Neural progenitor cell (in vitro differentiated cells): Measurements from ENCODE around the gene TSPAN32. TPM values are rescaled to one million over a fixed set of nuclear protein-coding genes. Genes with fewer than 3 reads are reported as not detected.
A peak's percentile ranks its signal among the peaks of the same experiment; 100 is the strongest.

Experiments used
- DNase-seq: peaks from one replicate; pipeline ENCODE4 v3.0.0-alpha.2; 2016; ENCODE audit warnings: low spot score
- H2AFZ ChIP-seq: fragments of 200-600 bp; sonication (generic); replicated peaks from 2 replicates; pipeline ENCODE4 v1.6.1; 2016; ENCODE audit warnings: antibody characterized with exemption
- H3F3A ChIP-seq: fragments of 200-600 bp; sonication (generic); 2 replicates; pipeline ENCODE4 v1.6.1; 2016; ENCODE audit warnings: antibody characterized with exemption, low read depth
- H3K27ac ChIP-seq: fragments of 200-600 bp; sonication (generic); 2 replicates; pipeline ENCODE4 v1.5.1; 2016; ENCODE audit warnings: mild to moderate bottlenecking
- H3K27me3 ChIP-seq: fragments of 200-600 bp; sonication (generic); 2 replicates; pipeline ENCODE4 v1.6.1; 2016; ENCODE audit warnings: mild to moderate bottlenecking, moderate library complexity
- H3K36me3 ChIP-seq: fragments of 200-600 bp; sonication (generic); 2 replicates; pipeline ENCODE4 v1.5.1; 2016
- H3K4me1 ChIP-seq: fragments of 200-600 bp; sonication (generic); 2 replicates; pipeline ENCODE4 v1.6.1; 2016; ENCODE audit warnings: mixed run types
- H3K4me2 ChIP-seq: fragments of 200-600 bp; sonication (generic); 2 replicates; pipeline ENCODE4 v1.6.1; 2016
- H3K4me3 ChIP-seq: fragments of 200-600 bp; sonication (generic); 2 replicates; pipeline ENCODE4 v1.5.1; 2016
- H3K79me2 ChIP-seq: fragments of 200-600 bp; sonication (generic); 2 replicates; pipeline ENCODE4 v1.6.1; 2016; ENCODE audit warnings: low read depth
- H3K9ac ChIP-seq: fragments of 200-600 bp; sonication (generic); 2 replicates; pipeline ENCODE4 v1.6.1; 2016
- H3K9me3 ChIP-seq: fragments of 200-600 bp; sonication (generic); 2 replicates; pipeline ENCODE4 v1.5.1; 2016; ENCODE audit warnings: low read depth
- H4K20me1 ChIP-seq: fragments of 200-600 bp; sonication (generic); 2 replicates; pipeline ENCODE4 v1.6.1; 2016; ENCODE audit warnings: low read depth
- H3K27ac Mint-ChIP-seq: 3 replicates; pipeline ENCODE4 v1.8.0; 2021; ENCODE audit warnings: mixed read lengths
- H3K27me3 Mint-ChIP-seq: 2 replicates; pipeline ENCODE4 v1.8.0; 2022; ENCODE audit warnings: low read depth, mild to moderate bottlenecking, inconsistent platforms, moderate library complexity, mixed read lengths; ENCODE audit not compliant: insufficient read depth
- H3K36me3 Mint-ChIP-seq: 3 replicates; pipeline ENCODE4 v1.8.0; 2021; ENCODE audit warnings: mixed read lengths
- H3K4me1 Mint-ChIP-seq: 3 replicates; pipeline ENCODE4 v1.8.0; 2021; ENCODE audit warnings: mixed read lengths
- H3K4me3 Mint-ChIP-seq: 3 replicates; pipeline ENCODE4 v1.8.0; 2021; ENCODE audit warnings: mild to moderate bottlenecking, moderate library complexity, mixed read lengths
- H3K9me3 Mint-ChIP-seq: 3 replicates; pipeline ENCODE4 v1.8.0; 2020; ENCODE audit warnings: mixed read lengths
- EZH2 ChIP-seq: fragments of 200-600 bp; sonication (generic); IDR thresholded peaks from 2 replicates; pipeline ENCODE4 v1.6.1; 2017; ENCODE audit warnings: antibody characterized with exemption, mild to moderate bottlenecking, moderate library complexity
- EZH2phosphoT487 ChIP-seq: fragments of 200-600 bp; sonication (generic); IDR thresholded peaks from 2 replicates; pipeline ENCODE4 v1.6.1; 2017; ENCODE audit warnings: antibody characterized with exemption
- total RNA-seq: library from RNA; depleted of rRNA; stranded (reverse); fragments of >200 nt; gene quantifications from 2 replicates; pipeline ENCODE4 v1.2.3, GENCODE V29; 2015; ENCODE audit warnings: low replicate concordance
- TF ChIP-seq, protein P1 (sequence below): fragments of 200-600 bp; sonication (generic); IDR thresholded peaks from 2 replicates; pipeline ENCODE4 v1.5.1; 2017; ENCODE audit warnings: antibody characterized with exemption, mild to moderate bottlenecking

Gene TSPAN32
- total RNA-seq, 1 donor from 2014 or later, result not detected

DNA sequence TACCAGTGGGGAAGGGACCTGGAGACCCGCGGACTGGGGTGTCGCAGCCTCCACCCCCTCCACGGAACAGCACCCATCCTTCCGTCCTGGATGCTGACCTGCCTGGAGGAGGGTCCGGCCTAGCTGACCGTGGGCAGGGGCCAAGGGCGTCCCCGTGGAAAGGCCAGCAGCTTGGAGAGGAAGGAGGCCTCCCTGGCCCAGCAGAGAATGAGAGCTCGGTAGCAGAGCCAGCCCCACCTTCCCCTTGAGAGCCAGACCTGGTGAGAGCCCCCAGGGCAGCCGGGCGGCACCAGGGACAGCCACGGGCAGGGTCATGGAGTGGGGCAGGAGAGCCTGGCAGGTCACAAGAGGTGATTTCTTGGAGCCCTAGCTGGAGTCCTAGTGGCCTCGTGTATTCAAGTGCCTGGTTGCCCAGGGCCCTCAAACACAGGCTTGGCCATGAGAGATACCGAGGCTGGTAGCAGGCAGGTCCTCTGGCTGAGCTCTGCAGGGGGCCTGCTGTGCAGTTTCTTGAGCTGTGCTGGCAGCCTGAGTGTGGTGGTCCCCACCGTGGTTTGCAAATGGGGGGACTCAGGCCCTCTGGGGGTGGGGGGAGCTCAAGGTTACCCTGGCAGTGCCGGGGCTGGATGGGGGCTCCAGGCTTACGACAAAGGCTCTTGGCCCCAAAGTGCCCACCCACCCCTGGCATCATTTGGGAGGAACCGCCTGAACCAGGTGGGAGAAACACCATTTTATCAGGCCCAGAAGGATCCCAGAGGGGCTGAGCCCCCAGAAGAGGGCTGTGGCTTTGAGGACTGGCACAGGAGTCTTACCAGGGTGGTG lies 7.6 kb downstream of the TSPAN32 start:
- Histone ChIP-seq H3K79me2 (no peaks in the 10 kb centered on the region), H4K20me1 (no peaks in the 10 kb centered on the region), H3K27me3 (no peaks in the 10 kb centered on the region), H3K4me3 (no peak overlapping the region), H3K27ac (no peak overlapping the region), H3K4me1 (no peaks in the 10 kb centered on the region), H3F3A (no peaks in the 10 kb centered on the region), H3K4me2 (no peak overlapping the region), H3K9ac (no peak overlapping the region), H3K9me3 (no peaks in the 10 kb centered on the region), H3K36me3 (no peaks in the 10 kb centered on the region), H2AFZ (no peak overlapping the region)
- no peaks in the 10 kb centered on the region for H3K36me3 Mint-ChIP-seq
- H3K27me3 Mint-ChIP-seq, result peaks cover 7% of the 10 kb centered on the region
- no peak overlapping the region for H3K4me3 Mint-ChIP-seq
- no peak overlapping the region for H3K27ac Mint-ChIP-seq
- DNase-seq, result no peak
- H3K9me3 Mint-ChIP-seq, result no peaks in the 10 kb centered on the region
- TF ChIP-seq EZH2 (no peak), EZH2phosphoT487 (no peak)
- peaks cover 11% of the 10 kb centered on the region for H3K4me1 Mint-ChIP-seq

DNA sequence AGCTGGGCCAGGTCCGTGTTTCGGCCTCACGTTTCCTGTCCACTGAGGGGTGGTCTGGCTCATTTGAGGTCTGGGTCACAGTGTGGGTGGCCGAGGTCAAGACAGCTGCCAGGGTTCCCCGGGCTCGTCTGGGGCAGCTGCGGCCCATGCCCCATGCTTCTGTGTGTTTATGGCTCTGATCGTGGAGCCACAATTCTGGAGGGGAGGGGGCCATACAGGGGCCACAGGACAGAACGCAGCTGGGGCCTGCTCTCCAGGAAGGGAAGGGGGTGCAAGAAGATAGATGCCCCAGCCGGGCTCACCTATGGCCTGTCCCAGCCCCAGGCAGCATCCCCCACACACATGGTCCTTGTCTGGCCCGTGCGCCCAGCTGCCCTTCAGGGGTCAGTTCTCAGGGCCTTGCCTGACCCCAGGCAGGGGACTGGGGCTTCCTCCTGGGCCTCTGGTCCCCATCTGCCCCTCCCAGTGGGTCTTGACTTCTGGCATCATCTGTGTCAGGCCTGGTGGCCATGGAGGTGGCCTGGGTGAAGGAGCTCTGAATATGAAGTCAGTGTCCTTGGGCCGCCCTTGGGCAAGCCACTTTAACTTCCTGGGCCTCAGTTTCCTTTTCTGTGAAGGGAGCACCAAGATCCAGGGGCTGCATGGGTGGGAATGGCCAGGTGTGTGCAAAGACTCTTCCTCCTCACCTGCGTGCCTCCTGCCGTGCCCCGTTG lies 8.4 kb downstream of the TSPAN32 start:
- no peaks in the 10 kb centered on the region for H4K20me1 ChIP-seq
- Mint-ChIP-seq H3K27me3 (peaks cover 7% of the 10 kb centered on the region), H3K4me1 (peaks cover 11% of the 10 kb centered on the region), H3K27ac (no peak overlapping the region), H3K9me3 (no peaks in the 10 kb centered on the region), H3K36me3 (no peaks in the 10 kb centered on the region), H3K4me3 (no peak overlapping the region)
- H3K36me3 ChIP-seq, result no peaks in the 10 kb centered on the region
- no peak overlapping the region for H3K27ac ChIP-seq
- H3K9me3 ChIP-seq, result no peaks in the 10 kb centered on the region
- TF ChIP-seq EZH2 (no peak), EZH2phosphoT487 (no peak)
- TF ChIP-seq, protein P1, sequence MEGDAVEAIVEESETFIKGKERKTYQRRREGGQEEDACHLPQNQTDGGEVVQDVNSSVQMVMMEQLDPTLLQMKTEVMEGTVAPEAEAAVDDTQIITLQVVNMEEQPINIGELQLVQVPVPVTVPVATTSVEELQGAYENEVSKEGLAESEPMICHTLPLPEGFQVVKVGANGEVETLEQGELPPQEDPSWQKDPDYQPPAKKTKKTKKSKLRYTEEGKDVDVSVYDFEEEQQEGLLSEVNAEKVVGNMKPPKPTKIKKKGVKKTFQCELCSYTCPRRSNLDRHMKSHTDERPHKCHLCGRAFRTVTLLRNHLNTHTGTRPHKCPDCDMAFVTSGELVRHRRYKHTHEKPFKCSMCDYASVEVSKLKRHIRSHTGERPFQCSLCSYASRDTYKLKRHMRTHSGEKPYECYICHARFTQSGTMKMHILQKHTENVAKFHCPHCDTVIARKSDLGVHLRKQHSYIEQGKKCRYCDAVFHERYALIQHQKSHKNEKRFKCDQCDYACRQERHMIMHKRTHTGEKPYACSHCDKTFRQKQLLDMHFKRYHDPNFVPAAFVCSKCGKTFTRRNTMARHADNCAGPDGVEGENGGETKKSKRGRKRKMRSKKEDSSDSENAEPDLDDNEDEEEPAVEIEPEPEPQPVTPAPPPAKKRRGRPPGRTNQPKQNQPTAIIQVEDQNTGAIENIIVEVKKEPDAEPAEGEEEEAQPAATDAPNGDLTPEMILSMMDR, result no peak
- H3K4me1 ChIP-seq, result no peaks in the 10 kb centered on the region
- H3K27me3 ChIP-seq, result no peaks in the 10 kb centered on the region
- H2AFZ ChIP-seq, result no peak overlapping the region
- no peak for DNase-seq
- H3K4me3 ChIP-seq, result no peak overlapping the region
- H3F3A ChIP-seq, result no peaks in the 10 kb centered on the region
- H3K4me2 ChIP-seq, result no peak overlapping the region
- H3K79me2 ChIP-seq, result no peaks in the 10 kb centered on the region
- no peak overlapping the region for H3K9ac ChIP-seq

DNA sequence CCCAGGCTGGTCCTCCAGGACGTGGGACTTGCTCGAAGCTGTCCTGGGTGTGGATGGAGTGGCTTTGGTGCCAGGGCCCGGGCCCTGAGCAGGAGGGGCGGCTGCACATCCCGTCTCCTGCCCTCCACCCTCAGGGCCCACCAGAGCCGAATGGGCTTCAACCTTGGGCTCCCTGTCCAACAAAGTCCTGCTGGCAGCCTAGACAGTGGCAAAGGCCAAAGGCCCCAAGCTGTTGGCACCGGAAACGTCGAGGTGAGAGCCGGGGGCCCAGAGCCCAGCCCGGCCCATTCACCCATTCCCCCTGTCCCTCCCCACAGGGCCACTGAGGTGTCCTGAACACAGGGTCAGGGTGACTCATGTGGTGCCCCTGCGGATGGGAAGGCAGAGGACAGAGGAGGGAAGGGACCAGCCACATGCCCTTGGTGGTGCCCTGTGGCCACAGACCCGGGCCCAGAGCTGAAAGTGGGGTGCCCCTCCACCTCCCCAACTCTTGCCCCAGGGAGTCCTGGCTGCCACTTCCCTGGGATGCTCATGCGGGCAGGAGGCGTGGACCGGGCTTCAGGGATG lies 9.1 kb downstream of the TSPAN32 start:
- no peaks in the 10 kb centered on the region for H4K20me1 ChIP-seq
- no peak overlapping the region for H3K4me3 ChIP-seq
- no peaks in the 10 kb centered on the region for H3F3A ChIP-seq
- Mint-ChIP-seq H3K27me3 (peaks cover 7% of the 10 kb centered on the region), H3K9me3 (no peaks in the 10 kb centered on the region), H3K4me1 (peaks cover 9% of the 10 kb centered on the region), H3K27ac (no peak overlapping the region), H3K36me3 (no peaks in the 10 kb centered on the region), H3K4me3 (no peak overlapping the region)
- no peak overlapping the region for H3K4me2 ChIP-seq
- H3K4me1 ChIP-seq, result no peaks in the 10 kb centered on the region
- H3K36me3 ChIP-seq, result no peaks in the 10 kb centered on the region
- no peak overlapping the region for H3K9ac ChIP-seq
- no peak for DNase-seq
- no peak for TF ChIP-seq EZH2
- no peak overlapping the region for H2AFZ ChIP-seq
- no peaks in the 10 kb centered on the region for H3K9me3 ChIP-seq
- H3K79me2 ChIP-seq, result no peaks in the 10 kb centered on the region
- no peaks in the 10 kb centered on the region for H3K27me3 ChIP-seq
- no peak overlapping the region for H3K27ac ChIP-seq

DNA sequence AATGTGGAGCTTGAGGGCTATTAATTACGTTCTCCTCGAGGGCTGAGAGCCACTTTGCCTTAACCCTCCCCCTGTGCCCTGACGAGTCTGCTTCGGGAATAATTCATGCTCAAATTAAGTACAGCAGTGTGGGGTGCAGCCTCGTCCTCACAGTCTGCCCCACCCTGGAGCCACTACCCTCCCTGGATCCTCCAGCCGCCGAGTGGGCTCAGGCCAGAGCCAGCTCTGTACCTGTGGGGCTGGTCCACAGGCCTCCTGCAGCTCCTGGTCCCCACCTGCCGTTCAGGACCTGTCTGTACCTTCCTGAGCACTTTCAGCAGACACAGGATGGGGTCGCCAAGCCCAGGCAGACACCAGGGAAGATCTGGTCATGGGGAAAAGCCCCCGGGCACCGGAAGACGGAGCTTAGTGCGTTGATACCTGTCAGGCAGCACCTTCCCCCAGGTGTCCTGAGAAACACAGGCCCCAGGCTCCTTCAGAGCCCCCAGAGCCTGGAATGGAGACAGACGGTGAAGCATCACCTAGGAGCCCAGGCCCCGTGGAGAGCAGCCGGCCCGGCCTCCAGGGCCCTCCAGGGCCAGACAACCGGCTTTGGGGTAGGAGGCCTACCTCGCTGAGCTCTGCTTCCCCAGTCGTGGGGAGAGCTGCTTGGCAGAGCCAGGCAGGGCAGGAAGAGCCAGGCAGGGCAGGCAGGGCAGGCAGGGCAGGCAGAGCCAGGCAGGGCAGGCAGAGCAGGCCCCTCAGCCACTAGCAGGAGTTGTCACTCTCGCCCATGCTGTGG lies 9.7 kb downstream of the TSPAN32 start:
- Histone ChIP-seq H3K36me3 (no peaks in the 10 kb centered on the region), H3K79me2 (no peaks in the 10 kb centered on the region), H3F3A (no peaks in the 10 kb centered on the region), H3K4me3 (no peak overlapping the region), H3K9me3 (no peaks in the 10 kb centered on the region), H4K20me1 (no peaks in the 10 kb centered on the region), H3K9ac (peak overlapping the region; percentile 20), H3K27me3 (no peaks in the 10 kb centered on the region), H2AFZ (no peak overlapping the region), H3K27ac (no peak overlapping the region), H3K4me2 (no peak overlapping the region), H3K4me1 (no peaks in the 10 kb centered on the region)
- Mint-ChIP-seq H3K27ac (no peak overlapping the region), H3K27me3 (peaks cover 3% of the 10 kb centered on the region), H3K36me3 (no peaks in the 10 kb centered on the region), H3K4me3 (no peak overlapping the region), H3K4me1 (peaks cover 4% of the 10 kb centered on the region), H3K9me3 (no peaks in the 10 kb centered on the region)
- no peak for DNase-seq
- no peak for TF ChIP-seq EZH2phosphoT487
- TF ChIP-seq, protein P1, result no peak
- TF ChIP-seq EZH2, result no peak
